Upper lobe of right lung (tissue), 1 donor: Measurements from ENCODE around the gene DMD. TPM values are rescaled to one million over a fixed set of nuclear protein-coding genes. Genes with fewer than 3 reads are reported as not detected.

Source experiments
- ATAC-seq: fragments of 200-7000 bp; cut with Tn5 transposase; one replicate; pipeline ENCODE4 v1.9.1; 2020; ENCODE audit warnings: mild to moderate bottlenecking, moderate library complexity
- DNase-seq: peaks from one replicate; pipeline ENCODE4 v3.0.0-alpha.2; 2020
- H3K27ac ChIP-seq: fragments of 200-600 bp; one replicate; pipeline ENCODE4 v1.8.0; 2022
- H3K27me3 ChIP-seq: fragments of 200-600 bp; one replicate; pipeline ENCODE4 v1.8.0; 2022; ENCODE audit warnings: mild to moderate bottlenecking
- H3K36me3 ChIP-seq: fragments of 200-600 bp; one replicate; pipeline ENCODE4 v1.8.0; 2022
- H3K4me1 ChIP-seq: fragments of 200-600 bp; one replicate; pipeline ENCODE4 v1.8.0; 2022
- H3K4me3 ChIP-seq: fragments of 200-600 bp; one replicate; pipeline ENCODE4 v1.8.0; 2022; ENCODE audit warnings: mild to moderate bottlenecking
- H3K9me3 ChIP-seq: fragments of 200-600 bp; one replicate; pipeline ENCODE4 v1.8.0; 2022
- intact Hi-C: fragments of 100-400 bp; cut with DNase I; formaldehyde crosslinking; loops from one replicate; pipeline ENCODE4 v1.11.0; 2022
- total RNA-seq: library from RNA; stranded (reverse); fragmentation: NEBNext Ultra II Directional; extraction: Animal tissue kit (Norgen Biotek cat#: 25700); gene quantifications from one replicate; pipeline ENCODE4 v1.2.1, GENCODE V29; 2021
- TF ChIP-seq, protein P1 (sequence below): fragments of 200-600 bp; IDR thresholded peaks from one replicate; pipeline ENCODE4 v1.8.0; 2022; ENCODE audit warnings: antibody characterized with exemption
- donor health status: DM: no; HTN: yes; CAD: no; lungs with severe emphysema.

DMD gene
- total RNA-seq, 1 donor from 2014 or later, result 24.7 TPM

DNA sequence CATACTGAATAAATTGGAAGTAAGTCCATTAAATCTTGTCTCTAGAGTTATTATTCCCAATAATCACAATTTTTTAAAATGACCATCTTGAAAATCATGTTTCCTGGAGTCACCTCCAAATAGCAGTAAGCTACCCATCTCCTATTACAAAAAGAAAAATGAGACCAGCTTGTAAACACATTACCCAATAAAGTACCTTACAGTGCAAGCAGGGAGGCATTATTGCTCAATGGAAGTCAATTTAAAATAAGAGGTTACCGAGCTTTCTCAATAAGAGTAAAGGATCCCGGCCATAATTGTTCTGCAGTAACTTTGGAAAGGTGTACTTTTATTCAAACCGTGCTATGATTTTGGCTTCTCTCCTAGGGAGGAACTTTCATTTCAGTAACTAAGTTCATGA, 78.0 kb downstream of the DMD start:
- Histone ChIP-seq H3K27me3 (no peaks in the 10 kb centered on the region), H3K4me1 (no peaks in the 10 kb centered on the region), H3K36me3 (no peaks in the 10 kb centered on the region), H3K4me3 (no peak overlapping the region), H3K27ac (no peak overlapping the region), H3K9me3 (no peaks in the 10 kb centered on the region)
- no peak for DNase-seq
- TF ChIP-seq, protein P1, sequence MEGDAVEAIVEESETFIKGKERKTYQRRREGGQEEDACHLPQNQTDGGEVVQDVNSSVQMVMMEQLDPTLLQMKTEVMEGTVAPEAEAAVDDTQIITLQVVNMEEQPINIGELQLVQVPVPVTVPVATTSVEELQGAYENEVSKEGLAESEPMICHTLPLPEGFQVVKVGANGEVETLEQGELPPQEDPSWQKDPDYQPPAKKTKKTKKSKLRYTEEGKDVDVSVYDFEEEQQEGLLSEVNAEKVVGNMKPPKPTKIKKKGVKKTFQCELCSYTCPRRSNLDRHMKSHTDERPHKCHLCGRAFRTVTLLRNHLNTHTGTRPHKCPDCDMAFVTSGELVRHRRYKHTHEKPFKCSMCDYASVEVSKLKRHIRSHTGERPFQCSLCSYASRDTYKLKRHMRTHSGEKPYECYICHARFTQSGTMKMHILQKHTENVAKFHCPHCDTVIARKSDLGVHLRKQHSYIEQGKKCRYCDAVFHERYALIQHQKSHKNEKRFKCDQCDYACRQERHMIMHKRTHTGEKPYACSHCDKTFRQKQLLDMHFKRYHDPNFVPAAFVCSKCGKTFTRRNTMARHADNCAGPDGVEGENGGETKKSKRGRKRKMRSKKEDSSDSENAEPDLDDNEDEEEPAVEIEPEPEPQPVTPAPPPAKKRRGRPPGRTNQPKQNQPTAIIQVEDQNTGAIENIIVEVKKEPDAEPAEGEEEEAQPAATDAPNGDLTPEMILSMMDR, result no peak
- ATAC-seq, result no peak
- intact Hi-C loops, result no loop called here

DNA sequence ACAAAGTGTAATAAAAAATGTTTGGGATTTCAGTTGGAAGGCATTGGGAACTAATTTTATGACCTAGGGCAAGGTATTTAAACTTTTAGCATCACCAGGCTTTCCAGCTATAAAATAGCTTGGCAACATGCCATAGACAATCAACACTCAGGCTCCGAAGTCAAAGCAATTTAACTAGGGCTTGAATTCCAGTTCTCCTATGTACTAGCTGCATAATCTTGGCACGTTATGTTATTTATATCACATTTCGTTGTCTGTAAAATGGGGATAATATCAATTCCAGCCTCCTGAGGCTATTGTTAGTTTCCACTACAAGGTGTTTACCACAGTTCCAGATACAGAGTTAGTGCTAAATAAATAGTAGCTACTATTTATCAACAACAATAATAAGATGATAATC, 78.8 kb downstream of the DMD start:
- H3K27ac ChIP-seq, result no peak overlapping the region
- TF ChIP-seq, protein P1, result no peak
- DNase-seq, result no peak
- no peaks in the 10 kb centered on the region for H3K36me3 ChIP-seq
- intact Hi-C loops, result no loop called here
- H3K9me3 ChIP-seq, result no peaks in the 10 kb centered on the region
- H3K4me3 ChIP-seq, result no peak overlapping the region
- no peaks in the 10 kb centered on the region for H3K4me1 ChIP-seq
- ATAC-seq, result no peak
- H3K27me3 ChIP-seq, result no peaks in the 10 kb centered on the region

DNA sequence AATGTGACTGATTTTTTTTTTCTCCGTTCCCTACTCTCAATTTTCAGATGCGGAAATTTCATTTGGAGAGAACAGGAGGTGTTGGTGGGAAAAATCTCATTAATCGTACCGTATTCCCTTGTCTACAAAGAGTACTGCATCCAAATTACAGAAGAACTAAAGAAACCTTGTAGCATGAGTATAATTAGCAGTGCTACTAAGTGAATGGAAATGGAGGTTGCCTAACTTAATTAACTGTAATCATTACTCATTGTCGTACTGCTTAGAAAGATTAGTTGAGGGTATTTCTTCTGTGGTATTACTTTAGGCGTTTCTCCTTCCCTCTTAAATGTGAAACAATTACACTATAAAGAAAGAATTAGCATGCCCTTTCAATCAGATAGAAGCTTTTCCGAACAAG, 81.7 kb downstream of the DMD start:
- no peak overlapping the region for H3K27ac ChIP-seq
- TF ChIP-seq, protein P1, result no peak
- no peak for ATAC-seq
- no peaks in the 10 kb centered on the region for H3K27me3 ChIP-seq
- no peak for DNase-seq
- no peaks in the 10 kb centered on the region for H3K9me3 ChIP-seq
- intact Hi-C loops, result no loop called here
- H3K36me3 ChIP-seq, result no peaks in the 10 kb centered on the region
- no peaks in the 10 kb centered on the region for H3K4me1 ChIP-seq
- no peak overlapping the region for H3K4me3 ChIP-seq

DNA sequence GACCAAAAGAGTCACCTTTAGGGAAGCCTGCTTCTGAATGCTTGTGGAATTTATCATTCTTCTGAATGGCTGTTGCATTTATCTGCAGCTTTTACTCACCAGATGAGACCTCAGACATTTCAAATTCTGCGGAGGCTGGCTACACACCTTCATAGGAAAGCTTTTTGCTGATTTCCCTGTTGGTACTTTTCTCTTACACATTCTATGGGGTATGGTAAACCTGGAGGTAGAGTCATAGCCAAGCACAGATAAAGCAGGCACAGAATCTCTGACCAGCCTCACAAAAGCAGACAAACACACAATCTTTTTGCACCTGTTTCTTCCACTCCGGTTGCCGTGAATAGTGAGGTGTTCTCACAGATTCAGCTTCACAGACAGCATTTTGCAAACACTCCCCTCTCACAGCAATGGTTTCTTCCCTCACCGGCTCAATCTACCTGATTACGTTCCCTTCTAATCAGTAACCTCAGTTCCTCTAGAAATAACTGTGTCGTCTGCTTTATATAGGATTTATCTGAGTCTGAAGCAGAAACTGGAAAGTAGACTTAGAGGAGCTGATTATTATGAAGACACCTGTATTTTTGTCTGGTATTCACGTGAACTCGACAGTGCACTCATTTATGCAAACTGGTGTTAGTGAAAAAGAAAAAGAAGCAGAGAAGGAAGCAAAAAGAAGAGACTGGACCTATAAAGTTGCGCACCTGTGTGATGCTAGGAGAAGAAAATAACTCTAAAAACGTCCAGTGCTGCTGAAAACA, 83.1 kb downstream of the DMD start:
- no peaks in the 10 kb centered on the region for H3K36me3 ChIP-seq
- no peak overlapping the region for H3K4me3 ChIP-seq
- H3K27me3 ChIP-seq, result no peaks in the 10 kb centered on the region
- ATAC-seq (no peak), DNase-seq (no peak)
- H3K4me1 ChIP-seq, result no peaks in the 10 kb centered on the region
- H3K27ac ChIP-seq, result no peak overlapping the region
- intact Hi-C loops, result no loop called here
- TF ChIP-seq, protein P1, result no peak
- no peaks in the 10 kb centered on the region for H3K9me3 ChIP-seq

DNA sequence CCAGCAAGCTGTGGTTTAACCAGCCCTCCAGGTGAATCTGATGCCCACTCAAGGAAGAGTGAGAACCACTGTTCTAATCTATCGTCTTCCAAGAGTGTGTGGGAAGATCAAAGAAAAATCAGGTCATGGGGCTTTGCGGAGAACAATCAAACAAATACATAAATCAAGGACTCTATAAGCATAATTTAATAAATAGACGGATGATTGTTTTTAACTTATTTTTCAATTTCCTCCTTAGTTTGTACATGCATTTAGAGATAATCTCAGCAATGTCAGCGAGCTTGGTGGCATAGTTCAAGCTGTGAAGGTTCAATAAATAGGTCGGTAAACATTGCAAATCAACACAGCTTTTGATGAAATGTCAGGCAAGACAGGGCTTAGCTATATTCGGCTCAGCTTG, 84.9 kb downstream of the DMD start:
- Histone ChIP-seq H3K4me1 (no peaks in the 10 kb centered on the region), H3K27me3 (no peaks in the 10 kb centered on the region), H3K9me3 (no peaks in the 10 kb centered on the region), H3K4me3 (no peak overlapping the region), H3K27ac (no peak overlapping the region), H3K36me3 (no peaks in the 10 kb centered on the region)
- intact Hi-C loops, result no loop called here
- ATAC-seq (no peak), DNase-seq (no peak)
- TF ChIP-seq, protein P1, result no peak

DNA sequence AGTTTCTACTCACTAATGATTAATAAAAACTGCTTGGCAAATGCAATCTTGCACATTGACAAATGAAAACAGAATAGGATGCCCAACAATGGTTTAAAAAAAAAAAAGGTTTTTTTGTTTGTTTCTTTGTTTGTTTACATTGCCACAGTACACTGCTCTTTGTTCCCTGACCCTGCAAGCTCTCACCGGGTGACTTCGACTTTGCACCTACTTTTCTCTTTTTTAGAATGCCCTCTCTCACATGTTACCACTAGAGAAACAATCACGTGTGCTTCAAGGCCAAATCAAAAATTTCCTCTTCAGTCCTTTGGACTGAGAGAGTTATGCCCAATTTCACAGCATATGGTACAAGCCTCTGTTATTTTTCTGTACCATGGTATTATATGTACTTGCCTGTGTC, 101.5 kb downstream of the DMD start:
- H3K4me3 ChIP-seq, result no peak overlapping the region
- no peak for DNase-seq
- H3K27me3 ChIP-seq, result no peaks in the 10 kb centered on the region
- no peaks in the 10 kb centered on the region for H3K4me1 ChIP-seq
- intact Hi-C loops, result no loop called here
- no peaks in the 10 kb centered on the region for H3K36me3 ChIP-seq
- no peak overlapping the region for H3K27ac ChIP-seq
- no peak for ATAC-seq
- H3K9me3 ChIP-seq, result no peaks in the 10 kb centered on the region
- TF ChIP-seq, protein P1, result no peak
